Thoracic aorta (tissue), 2 donors: Measurements from ENCODE around the gene PLSCR4. TPM values are rescaled to one million over a fixed set of nuclear protein-coding genes. Genes with fewer than 3 reads are reported as not detected.

Experiments used
- ATAC-seq: fragments of 150-250 bp; one replicate; pipeline ENCODE4 v1.8.0; 2017; ENCODE audit warnings: low read depth; ENCODE audit not compliant: insufficient number of reproducible peaks, low FRiP score
- DNase-seq: peaks from one replicate; pipeline ENCODE4 v3.0.0-alpha.2; 2020; ENCODE audit warnings: low spot score
- H3K27ac ChIP-seq, 2 donors: fragments of 200-600 bp; sonication (generic); 1 replicate in 1 of 2; 2 replicates in 1 of 2; pipeline ENCODE4 v1.5.1; 2016; ENCODE audit warnings: mild to moderate bottlenecking in 2 of 2, moderate library complexity in 2 of 2
- H3K27me3 ChIP-seq: fragments of 200-600 bp; sonication (generic); replicated peaks from 2 replicates; pipeline ENCODE4 v1.6.0; 2016; ENCODE audit warnings: mild to moderate bottlenecking; ENCODE audit not compliant: insufficient read depth
- H3K36me3 ChIP-seq: fragments of 200-600 bp; sonication (generic); one replicate; pipeline ENCODE4 v1.5.1; 2016
- H3K4me1 ChIP-seq, 2 donors: fragments of 200-600 bp; sonication (generic); 1 replicate in 1 of 2; 2 replicates in 1 of 2; pipeline versions ENCODE4 v1.5.1 to v1.6.0; 2016; ENCODE audit warnings: low read depth in 2 of 2, mild to moderate bottlenecking in 1 of 2; ENCODE audit not compliant: control insufficient read depth in 1 of 2
- H3K4me3 ChIP-seq: fragments of 200-600 bp; sonication (generic); 2 replicates; pipeline ENCODE4 v1.5.1; 2016; ENCODE audit warnings: mild to moderate bottlenecking
- H3K9me3 ChIP-seq: fragments of 200-600 bp; sonication (generic); 2 replicates; pipeline ENCODE4 v1.5.1; 2016
- total RNA-seq, 2 donors: library from RNA; depleted of rRNA; stranded (reverse); fragments of >200 nt; gene quantifications; one replicate each; pipeline versions ENCODE4 v1.1.0 to v1.2.3, GENCODE V29; 2016
- TF ChIP-seq, protein P1 (sequence below): fragments of 200-600 bp; sonication (generic); IDR thresholded peaks from one replicate; pipeline ENCODE4 v1.5.1; 2019; ENCODE audit warnings: antibody characterized with exemption

The PLSCR4 gene
- total RNA-seq, 2 donors from 2014 or later = 115 to 148 TPM

DNA sequence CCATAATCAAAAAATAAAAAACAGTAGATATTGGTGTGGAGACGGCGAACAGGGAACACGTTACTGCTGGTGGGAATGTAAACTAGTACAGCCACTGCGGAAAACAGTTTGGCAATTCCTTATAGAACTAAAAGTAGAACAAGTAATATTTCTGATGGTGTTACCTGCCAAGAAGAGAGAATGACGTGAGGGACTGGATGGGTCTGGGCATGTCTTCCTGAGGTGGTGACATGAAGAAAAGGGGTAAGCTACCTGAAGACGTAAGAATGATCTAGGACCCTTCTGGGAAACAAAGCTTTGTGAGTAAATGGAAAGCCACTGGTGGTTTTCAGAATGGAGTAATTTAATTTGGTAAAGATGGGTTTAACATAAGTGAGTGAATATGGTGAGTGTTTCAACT, 70.5 kb downstream of the PLSCR4 start:
- Histone ChIP-seq H3K36me3 (no peaks in the 10 kb centered on the region), H3K4me1 (peaks cover 0 to 6% of the 10 kb centered on the region in 2 donors), H3K27ac (no peak overlapping the region), H3K27me3 (no peaks in the 10 kb centered on the region), H3K9me3 (no peaks in the 10 kb centered on the region), H3K4me3 (no peak overlapping the region)
- TF ChIP-seq, protein P1, sequence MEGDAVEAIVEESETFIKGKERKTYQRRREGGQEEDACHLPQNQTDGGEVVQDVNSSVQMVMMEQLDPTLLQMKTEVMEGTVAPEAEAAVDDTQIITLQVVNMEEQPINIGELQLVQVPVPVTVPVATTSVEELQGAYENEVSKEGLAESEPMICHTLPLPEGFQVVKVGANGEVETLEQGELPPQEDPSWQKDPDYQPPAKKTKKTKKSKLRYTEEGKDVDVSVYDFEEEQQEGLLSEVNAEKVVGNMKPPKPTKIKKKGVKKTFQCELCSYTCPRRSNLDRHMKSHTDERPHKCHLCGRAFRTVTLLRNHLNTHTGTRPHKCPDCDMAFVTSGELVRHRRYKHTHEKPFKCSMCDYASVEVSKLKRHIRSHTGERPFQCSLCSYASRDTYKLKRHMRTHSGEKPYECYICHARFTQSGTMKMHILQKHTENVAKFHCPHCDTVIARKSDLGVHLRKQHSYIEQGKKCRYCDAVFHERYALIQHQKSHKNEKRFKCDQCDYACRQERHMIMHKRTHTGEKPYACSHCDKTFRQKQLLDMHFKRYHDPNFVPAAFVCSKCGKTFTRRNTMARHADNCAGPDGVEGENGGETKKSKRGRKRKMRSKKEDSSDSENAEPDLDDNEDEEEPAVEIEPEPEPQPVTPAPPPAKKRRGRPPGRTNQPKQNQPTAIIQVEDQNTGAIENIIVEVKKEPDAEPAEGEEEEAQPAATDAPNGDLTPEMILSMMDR = no peak
- ATAC-seq (no peak), DNase-seq (no peak)

DNA sequence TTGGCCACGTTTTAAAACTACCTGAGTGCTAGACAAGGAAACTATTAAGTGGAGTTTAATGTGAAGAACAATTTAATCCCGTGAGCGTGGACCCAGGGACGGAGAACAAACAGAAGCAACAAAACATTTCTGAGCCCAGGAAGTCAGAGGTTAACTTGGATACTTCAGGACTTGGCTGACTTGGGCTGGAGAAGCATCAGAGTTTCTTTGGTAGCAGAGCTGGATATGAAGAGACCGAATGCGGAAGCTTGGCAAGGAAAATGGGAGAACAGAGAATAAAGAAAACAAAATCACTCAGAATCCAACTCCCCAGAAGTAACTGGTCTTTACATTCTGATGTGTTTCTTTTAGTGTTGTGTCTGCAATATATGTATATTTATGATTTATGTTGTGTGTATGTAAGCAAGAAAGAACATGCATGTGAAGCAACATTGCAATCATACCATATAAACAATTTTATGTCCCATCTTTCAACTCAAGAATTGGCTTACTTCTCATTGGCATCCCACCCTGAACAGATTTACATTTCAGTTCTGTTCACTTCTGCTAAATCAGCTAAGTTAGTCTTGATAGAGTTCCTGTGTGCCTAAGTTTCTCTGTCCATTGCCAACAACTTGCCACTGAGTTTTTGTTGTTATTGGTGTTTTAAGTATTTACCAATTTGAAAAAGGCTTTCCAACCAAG, 72.8 kb downstream of the PLSCR4 start:
- H3K27ac ChIP-seq = no peak overlapping the region
- no peaks in the 10 kb centered on the region for H3K27me3 ChIP-seq
- TF ChIP-seq, protein P1 = no peak
- H3K36me3 ChIP-seq = no peaks in the 10 kb centered on the region
- no peak overlapping the region for H3K4me3 ChIP-seq
- ATAC-seq = no peak
- peaks cover 0 to 6% of the 10 kb centered on the region in 2 donors for H3K4me1 ChIP-seq
- no peaks in the 10 kb centered on the region for H3K9me3 ChIP-seq
- no peak for DNase-seq

DNA sequence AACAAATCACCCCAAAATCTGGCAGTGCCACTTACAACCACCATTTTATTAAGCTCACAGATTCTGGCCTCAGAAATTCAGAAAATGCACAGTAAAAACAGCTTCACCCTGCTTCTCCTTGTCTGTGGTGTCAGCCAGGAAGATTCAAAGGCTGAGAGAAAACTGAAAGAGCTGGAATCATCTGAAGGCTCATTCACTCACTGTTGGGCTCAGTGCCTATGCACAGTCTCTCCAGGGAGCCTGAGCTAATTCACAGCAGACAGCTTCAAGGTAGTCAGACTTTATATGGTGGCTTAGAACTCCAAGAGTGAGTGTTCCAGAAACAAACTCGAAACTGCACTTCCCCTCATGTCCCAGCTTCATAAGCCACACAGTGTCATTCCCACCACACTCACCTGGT, 73.4 kb downstream of the PLSCR4 start:
- H3K4me3 ChIP-seq = no peak overlapping the region
- ATAC-seq (no peak), DNase-seq (no peak)
- H3K27me3 ChIP-seq = no peaks in the 10 kb centered on the region
- no peaks in the 10 kb centered on the region for H3K36me3 ChIP-seq
- no peaks in the 10 kb centered on the region for H3K9me3 ChIP-seq
- H3K27ac ChIP-seq = no peak overlapping the region
- TF ChIP-seq, protein P1 = no peak
- peaks cover 0 to 6% of the 10 kb centered on the region in 2 donors for H3K4me1 ChIP-seq

DNA sequence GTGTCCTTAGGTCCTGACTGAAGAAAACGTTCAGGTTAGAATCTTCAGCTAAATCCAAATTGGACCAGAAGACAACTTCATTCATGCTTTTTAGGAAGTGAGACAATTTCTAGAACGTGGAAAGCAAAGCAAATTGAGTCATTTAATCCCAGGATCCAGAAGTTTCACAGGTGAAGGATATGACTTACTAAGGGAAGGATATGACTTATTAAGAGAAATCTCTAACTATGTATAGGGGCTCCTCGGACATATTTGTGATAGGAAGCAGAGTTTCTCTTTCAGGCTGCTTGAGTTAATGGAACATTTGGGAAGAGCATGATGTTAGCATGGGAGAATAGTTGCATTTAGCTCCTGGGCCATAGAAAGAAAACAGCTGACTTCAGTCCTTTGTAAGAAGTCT, 73.8 kb downstream of the PLSCR4 start:
- TF ChIP-seq, protein P1 = no peak
- Histone ChIP-seq H3K9me3 (no peaks in the 10 kb centered on the region), H3K36me3 (no peaks in the 10 kb centered on the region), H3K4me1 (peaks cover 0 to 6% of the 10 kb centered on the region in 2 donors), H3K27me3 (no peaks in the 10 kb centered on the region), H3K4me3 (no peak overlapping the region), H3K27ac (no peak overlapping the region)
- ATAC-seq (no peak), DNase-seq (no peak)

DNA sequence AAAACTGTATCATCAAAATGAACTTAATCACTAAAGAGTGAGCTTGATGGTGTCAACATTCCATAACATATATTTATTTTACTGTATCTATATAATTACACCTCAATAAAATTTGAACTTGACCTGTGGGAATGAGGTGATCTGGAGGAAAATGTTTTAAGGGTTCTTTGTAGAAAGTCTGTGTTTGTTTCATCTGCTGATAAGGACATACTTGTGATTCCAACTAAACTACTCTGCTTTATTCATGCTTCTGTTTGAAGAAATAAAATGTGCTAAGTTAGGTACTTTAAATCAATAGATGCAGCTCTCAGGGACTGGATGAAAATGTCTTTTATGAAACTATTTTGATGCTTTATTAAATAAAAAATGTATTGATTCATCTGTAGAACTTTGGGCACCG, 78.3 kb downstream of the PLSCR4 start:
- DNase-seq = no peak
- no peak overlapping the region for H3K4me3 ChIP-seq
- no peaks in the 10 kb centered on the region for H3K9me3 ChIP-seq
- no peak for ATAC-seq
- TF ChIP-seq, protein P1 = no peak
- H3K36me3 ChIP-seq = no peaks in the 10 kb centered on the region
- peaks cover 1 to 2% of the 10 kb centered on the region in 2 donors for H3K4me1 ChIP-seq
- no peak overlapping the region for H3K27ac ChIP-seq
- no peaks in the 10 kb centered on the region for H3K27me3 ChIP-seq
